DMS53 treated with DMSO at 0.1 percent for 48 hours (cell line): Measurements from ENCODE around the gene FAM184B.

Source experiments
- DNase-seq: peaks from one replicate; lab custom pipeline; 2025; ENCODE audit not compliant: unreplicated experiment; lab: John Stamatoyannopoulos, UW

Gene FAM184B

DNA sequence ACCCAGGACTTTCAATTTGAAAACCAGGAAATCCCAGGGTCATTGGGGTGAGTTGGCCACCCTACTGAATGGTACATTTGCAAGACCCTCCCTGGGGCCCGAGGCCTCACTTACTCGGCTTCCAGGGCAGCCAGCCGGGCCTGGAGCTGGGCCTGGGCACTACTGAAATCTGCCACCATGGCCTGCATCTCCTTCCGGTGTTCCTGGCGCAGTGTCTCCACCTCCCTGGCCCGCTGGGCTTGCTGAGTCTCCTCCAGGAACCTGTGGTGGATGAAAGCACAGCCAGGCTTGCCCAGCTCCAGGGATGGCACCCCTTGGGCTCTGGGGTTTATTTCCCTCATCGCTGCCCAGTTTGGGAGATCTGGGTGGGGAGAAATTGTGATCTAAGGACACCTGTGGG is 142.3 kb downstream of the FAM184B start:
- DNase-seq = no peak

DNA sequence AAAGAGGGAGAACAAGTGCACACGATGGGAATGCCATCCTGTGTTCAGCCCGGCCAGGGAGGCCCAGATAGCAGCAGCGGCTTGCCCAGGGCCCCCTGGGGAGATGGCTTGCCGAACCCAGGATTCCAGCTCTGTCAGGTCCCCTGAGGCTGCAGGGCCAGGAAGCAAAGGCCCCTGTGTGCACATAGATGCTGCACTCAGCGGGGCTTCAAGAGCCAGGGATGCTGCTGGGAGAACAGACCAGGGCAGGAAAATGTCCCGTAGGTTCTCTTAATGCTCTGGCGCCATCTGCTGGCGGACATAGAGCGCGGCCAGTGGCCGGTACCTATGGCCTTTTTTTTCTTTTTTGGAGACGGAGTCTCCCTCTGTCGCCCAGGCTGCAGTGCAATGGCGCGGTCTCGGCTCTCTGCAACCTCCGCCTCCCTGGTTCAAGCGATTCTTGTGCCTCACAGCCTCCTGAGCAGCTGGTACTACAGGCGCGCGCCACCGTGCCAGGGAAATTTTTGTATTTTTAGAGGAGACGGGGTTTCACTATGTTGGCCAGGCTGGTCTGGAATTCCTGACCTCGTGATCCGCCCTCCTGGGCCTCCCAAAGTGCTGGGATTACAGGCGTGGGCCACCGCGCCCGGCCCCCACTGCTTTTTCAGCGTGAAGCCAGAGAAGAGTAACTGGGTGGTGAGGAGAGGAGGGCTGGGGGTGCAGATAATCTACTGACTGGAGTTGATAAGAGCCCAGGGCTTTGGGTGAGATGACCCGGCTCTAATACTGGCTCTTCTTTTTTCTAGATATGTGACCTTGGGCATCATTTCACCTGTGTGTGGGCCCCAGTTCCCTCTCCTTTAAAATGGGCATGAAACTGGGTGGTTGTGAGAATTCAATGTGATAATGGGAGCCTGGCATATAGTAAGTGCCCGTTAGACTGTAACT is 144.5 kb downstream of the FAM184B start:
- DNase-seq = peak; percentile 80

DNA sequence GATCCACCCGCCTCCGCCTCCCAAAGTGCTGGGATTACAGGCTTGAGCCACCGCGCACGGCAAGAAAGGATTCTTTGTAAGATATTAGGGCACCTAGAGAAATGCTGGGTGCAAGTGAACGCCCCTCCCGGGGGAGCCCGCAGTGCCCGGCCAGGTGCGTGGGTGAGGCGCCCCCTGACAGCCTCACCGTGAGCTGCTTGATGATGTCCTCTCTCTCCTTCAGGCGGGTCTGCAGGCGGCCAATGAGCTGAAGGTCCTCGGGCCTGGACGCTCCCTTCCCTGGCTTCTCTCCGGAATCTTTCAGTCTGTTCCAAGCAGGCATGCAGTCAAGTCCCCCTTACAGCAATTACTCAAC is 145.1 kb downstream of the FAM184B start:
- no peak for DNase-seq

DNA sequence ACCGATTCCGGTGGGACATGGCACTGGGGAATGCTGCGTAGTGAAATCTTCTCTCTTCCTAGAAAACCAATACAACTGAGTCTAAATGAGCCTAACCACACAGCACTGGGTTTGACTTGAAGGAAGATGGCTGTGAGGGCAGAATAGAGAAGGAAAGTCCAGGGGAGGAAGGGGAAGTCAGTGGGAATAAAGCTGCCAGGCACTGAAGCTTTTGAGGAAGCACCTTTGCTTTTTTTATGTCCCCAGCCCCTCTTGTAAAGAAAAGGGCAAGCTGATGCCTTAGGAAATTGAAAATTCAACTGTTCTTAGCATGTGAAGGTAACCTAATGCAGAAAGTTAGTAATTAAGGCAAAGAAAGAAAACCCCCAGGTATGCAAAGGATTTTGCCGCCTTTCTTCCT is 146.4 kb downstream of the FAM184B start:
- DNase-seq = no peak

DNA sequence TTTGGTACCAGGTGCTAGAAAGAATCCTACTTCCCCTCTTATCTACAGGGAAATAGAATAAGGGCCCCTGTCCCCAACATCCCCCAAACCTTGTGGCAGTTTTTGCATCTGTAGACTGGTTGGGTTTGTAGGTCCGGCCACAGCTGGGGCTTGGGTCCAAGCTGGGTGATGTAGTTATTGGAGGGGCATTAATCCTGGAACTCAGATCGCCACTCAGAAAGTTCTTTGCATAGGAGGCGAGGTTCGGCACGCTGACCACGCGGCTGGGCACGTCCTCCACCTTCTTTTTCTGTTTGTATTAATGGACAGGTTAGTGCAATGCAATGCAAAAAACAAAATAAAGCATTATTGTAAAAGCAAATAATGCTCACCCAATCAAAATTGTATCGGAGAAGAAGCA is 147.8 kb downstream of the FAM184B start:
- DNase-seq = no peak

DNA sequence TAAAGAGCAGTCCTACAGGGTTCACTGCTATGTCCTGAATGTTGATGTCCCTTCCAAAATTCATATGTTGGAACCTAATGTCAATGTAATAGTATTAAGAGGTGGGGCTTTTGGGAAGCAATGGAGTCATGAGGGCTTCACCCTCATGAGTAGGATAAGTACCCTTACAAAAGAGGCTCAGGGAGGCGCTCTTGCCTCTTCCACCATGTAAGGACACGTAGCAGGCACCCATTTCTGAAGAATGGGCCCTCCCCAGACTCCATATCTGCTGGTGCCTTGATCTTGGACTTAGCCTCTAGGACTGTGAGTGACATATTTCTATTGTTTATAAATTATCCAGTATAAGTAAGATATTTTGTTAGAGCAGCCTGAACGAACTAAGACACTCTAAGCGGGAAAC is 151.2 kb downstream of the FAM184B start:
- DNase-seq = no peak

DNA sequence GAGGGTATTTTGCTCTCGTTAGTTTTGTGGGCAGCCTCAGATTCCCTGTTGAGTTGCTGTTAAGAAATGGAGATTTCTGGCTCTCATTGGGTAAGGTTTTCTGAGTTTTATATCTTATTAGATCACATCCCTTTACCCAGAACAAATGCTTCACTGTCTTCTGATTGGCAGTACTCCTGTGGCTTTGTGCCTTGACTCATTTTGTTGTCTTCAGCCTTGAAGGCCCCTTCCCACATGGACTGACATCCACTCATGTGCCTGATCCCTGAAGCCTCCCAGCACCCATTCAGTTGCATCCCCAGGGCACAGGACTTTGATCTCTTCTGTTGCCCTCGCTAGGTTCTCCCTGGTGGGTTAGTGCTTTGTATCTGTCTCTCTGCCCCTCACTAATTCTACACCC is 156.6 kb downstream of the FAM184B start:
- no peak for DNase-seq

DNA sequence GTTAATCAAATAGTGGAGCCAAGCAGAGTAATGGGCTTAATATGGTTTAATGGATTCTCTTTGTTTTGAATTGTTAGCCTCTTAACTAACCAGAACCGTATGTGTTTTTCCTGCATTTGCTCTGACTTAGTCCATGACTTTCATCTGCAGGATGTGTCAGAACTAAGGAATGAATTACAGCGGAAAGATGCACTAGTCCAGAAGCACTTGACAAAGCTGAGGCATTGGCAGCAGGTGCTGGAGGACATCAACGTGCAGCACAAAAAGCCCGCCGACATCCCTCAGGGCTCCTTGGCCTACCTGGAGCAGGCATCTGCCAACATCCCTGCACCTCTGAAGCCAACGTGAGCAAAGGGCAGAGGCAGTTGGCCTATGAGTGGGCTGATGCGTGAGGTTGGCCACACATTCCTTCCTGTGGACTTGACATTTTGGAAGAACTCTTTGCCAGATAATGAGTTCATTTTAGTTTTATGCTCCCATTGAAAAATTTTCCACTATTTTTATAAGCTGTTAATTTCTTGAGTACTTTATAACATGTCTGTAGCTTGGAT is 157.9 kb downstream of the FAM184B start:
- no peak for DNase-seq

DNA sequence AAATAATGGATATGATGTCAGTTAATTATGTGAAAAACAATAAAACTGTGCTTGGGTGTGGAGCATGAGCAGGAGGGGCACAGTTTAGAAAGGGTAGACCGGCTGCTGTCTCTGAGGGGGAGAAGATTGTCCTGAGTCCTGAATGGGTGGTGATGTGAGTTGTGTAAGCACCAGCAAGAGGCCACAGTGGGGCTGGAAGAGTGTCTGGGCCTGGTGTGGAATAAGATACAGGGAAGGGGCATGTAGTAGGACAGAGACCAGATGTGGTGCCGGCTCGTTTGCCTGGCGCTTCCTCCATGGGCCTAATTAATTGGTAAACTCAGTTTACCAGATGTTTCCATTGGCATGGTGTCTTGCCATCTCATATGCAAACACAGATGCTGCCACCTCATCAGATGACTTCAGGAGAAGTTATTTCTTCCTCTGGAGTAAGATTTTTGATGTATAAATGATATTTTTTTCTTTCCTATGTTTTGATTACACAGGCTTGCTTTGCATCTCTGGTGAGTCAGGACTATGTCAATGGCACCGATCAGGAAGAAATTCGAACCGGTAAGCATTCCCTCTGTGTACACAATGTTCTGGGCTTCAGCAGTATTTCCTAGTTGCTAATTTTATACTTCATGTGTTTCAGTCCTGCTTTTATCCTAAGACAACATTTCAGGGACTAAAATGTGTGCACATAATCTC is 161.9 kb downstream of the FAM184B start:
- no peak for DNase-seq

DNA sequence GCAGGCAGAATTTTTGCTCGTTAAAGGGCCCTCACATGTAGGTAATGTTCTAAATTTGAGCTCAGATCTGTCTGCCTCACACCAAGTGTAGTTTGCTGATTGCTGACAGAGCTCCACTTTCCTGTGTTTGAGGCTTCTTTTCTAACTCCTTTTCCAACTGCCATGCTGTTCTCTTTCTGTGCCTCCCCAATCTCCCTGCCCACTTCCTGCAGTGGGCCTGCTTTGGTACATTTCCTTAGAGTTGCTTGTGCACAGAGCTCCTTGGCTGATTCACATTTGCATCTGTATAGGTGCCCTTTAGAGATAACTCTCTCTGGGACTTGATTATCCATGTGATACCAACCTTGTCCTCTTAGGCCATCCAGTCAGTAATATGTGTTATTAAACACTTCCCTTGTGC is 162.5 kb downstream of the FAM184B start:
- no peak for DNase-seq

DNA sequence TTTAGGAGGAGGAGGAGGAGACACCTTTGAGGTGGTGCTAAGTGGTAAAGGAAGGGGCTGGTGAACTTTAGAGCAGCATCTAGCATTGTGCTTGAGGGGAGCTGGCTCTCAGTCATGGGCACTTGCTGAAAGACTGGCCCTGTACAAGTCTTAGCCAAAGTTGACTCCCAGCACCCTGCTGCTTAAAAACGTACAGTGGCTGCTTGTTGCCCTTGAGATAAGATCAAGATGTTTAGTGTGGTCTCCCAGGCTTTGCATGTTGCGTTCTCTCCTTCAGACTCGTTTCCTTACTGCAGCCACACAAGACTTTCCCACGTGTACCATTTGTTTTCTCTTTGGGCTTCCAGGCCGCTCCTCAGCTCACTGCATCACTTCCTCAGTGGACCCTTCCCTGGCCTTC is 165.1 kb downstream of the FAM184B start:
- no peak for DNase-seq

DNA sequence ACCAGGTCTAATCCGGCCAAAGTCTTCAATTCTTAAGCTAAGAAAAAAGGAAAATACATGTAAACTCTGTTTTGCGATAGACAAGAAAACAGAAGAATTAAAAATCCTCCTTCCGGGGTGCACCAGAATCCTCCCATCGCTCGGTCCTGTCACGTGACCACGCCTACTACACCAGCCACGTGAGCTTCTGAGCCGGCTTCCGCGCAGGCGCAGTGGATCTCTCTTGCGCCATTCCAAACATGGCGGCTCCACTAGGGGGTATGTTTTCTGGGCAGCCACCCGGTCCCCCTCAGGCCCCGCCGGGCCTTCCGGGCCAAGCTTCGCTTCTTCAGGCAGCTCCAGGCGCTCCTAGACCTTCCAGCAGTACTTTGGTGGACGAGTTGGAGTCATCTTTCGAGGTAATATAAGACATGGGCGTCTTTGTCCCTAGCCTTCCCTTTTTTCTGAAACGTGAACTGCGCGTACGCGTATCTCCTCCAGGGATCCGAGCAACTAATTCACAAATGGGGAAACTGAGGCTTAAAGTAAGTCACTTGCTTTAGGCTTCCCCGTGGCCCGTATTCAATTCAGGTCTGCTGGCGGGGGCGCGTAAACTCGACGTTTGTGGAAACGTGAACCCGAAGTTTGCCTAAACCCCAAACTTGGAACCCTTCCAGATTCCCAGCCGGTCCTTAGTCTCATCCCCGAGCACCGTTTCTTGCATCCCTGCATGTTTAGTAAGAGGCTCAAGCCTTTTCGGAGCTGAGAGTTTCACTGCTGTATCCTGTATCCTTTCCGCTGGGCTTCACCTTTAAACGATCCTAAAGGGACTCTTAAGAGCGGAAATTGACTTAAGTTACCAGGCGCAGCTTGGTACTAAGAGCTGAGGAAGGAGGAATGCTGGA is 166.8 kb downstream of the FAM184B start, which contains the start of gene MED28:
Gene MED28 (plus strand): TSS at position 226 of the 884 bp plus-strand sequence. CDS start 14 bp downstream, at position 240.
- DNase-seq = peak; percentile 91

DNA sequence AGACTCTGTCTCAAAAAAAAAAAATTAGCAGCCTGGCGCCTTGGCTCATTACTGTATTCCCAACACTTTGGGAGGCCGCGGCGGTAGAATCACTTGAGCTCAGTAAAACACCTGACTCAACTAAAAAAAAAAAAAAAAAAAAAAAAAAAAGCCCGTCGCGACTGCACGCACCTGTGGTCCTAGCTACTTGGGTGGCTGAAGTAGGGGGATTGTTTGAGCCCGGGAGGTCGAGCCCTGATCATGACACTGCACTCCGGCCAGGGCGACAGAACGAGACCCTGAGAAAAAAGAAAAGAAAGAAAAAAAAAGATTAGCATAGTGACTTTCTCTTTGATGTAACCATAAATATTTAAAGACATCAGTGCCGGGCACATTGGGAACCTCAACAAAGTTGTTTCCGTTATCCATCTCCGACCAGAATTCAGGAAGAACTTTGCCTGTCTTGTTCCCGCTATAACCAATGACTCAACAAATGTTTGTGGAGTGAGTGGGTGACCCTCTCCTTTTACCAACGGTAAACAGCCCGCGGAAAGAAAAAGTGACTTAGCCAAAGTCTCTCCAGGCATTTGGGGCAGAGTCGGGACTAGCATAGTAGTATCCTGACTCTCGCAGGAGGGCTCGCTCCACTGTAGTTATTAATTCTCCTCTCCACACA is 167.5 kb downstream of the FAM184B start:
- peak; percentile 11 for DNase-seq

DNA sequence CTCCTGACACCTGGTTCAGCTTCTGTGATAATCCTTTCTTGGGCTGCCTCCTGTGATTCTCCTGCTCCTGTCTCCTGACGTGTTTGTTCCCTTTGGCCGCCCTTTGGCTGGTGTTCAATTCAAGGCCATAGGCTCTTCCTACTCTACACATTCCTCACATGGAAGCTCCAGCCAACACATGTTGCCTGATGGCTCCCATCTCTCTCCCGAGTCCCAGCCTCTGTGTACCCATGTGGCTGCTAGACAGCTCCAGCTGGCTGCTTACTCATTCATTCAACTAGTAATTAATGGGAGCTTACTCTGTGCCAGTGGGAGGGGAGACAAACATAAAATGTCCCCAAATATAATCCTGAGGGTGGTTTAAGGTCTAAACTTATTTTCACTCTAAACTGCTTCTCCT is 176.2 kb downstream of the FAM184B start:
- DNase-seq = no peak

DNA sequence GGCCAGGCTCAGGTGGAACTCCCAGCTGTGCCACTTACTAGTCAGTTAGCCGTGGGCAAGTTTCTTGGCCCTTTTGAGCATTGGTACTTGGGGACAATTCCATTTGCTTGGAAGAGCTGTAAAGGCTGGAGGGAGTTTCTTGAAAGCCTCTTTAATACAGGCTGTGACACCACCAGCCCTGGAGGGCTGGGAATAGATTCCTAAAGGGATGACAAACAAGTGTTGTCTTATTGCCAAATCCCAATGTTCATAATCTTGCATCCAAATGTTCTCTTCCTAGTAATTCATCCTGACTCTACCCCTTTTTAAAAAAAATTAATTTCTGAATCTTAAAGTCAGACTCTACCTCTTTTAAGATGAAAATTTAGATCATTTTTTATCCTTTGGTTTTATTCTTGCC is 181.6 kb downstream of the FAM184B start:
- no peak for DNase-seq

DNA sequence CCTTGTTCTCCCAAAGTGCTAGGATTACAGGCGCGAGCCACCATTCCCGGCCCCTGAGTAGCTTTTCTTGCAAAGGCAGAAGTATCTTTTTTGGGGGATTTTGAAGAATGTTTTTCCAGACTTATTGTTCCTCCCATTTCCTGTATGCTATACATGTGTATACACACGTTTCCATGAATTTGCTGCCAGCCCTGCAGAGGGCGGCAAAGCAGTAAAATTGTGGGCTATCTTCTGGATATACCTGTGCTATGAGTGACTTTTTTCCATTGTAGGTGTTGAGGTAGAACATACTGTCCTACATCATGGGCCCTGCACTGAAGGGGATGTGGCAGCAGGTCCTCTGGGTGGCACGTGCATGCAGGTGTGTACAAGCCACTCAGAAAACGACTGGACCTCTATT is 183.9 kb downstream of the FAM184B start:
- peak; percentile 61 for DNase-seq

DNA sequence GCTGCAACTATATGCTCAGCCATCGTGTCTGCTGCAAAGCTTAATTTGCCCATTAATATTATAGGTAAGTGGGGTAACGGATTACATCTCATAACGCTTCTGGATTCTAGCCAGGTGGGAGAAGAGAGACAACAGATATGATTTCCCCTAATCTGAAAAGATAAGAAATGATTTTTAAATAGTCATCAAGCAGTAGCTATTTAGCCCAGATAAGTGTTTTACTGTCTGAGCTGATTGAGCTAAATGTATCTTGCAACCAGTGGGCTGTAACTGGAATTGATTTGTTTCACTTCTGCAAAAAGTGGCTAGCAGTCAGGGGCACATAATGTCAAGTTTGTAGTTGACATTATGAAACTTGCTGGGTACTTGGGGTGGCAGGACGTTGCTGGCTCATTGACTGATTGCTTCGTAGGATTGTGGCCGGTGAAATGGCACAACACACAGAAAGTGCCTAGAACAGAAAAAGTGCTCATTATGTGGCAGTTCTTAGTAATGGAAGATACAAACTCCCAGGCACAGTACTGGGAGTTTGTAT is 185.9 kb downstream of the FAM184B start:
- DNase-seq = no peak

DNA sequence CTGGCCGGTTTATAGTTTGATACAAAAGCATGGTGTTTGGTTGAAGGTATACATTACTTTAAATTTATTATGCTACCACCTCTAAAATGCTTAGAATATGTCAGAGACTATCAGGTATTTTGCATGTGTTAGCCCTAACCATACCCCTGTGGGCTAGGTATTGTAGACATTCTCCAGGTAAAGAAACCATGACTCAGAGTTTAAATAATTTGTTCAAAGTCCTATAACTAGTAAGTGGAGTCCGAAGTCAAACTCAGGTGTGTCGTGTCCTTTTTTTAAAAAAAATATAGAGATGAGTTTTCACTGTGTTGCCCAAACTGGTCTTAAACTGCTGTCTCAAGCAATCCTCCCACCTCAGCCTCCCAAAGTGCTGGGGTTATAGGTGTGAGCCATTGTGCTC is 192.1 kb downstream of the FAM184B start:
- DNase-seq = no peak

DNA sequence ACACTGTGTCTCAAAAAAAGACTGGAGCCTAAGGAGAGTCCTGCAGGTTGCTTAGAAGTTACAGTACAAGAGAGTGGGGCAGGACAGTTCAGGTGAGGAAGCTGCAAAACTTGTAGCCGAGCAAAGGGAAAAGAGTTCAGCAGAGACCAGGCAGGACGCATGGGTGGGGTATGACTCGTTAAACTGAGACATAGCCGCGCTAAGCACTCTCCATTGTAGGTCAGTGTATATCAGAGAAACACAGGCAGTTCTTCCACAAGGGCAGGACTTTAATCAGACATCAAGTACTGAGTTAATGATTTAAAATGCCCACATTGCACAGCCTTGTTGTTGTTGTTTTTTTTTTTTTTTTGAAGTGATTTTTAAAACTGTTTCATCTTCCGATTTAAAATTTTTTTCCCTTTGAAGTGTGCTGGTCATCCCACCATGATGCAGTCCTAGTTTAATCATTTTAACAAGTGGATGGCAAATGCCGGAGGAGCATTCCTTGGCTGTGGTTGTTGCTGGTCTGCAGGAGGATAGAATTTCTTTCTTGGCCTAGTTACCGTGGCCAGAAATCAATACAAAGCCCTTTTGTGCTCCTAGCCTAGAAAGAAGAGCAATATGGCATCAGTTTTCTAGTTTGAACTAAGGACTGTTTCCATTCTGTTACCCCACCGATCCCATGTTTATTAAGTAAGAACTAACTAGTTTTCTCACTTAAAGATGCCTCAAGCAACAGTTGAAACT is 194.2 kb downstream of the FAM184B start:
- DNase-seq = no peak
